Measurements from ENCODE around the gene SPDYE1. TPM values are rescaled to one million over a fixed set of nuclear protein-coding genes. Genes with fewer than 3 reads are reported as not detected.
"Not testable (repeated sequence)": the region's sequence is repeated elsewhere in the genome, so short reads cannot be mapped to it uniquely, and the experiment has no call there.

Gene SPDYE1
- polyA plus RNA-seq (2013, experiment 1 of 4): not detected
- polyA plus RNA-seq (2013, experiment 2 of 4): not detected
- polyA plus RNA-seq (2013, experiment 3 of 4): not detected
- polyA plus RNA-seq (2013, experiment 4 of 4): not detected

DNA sequence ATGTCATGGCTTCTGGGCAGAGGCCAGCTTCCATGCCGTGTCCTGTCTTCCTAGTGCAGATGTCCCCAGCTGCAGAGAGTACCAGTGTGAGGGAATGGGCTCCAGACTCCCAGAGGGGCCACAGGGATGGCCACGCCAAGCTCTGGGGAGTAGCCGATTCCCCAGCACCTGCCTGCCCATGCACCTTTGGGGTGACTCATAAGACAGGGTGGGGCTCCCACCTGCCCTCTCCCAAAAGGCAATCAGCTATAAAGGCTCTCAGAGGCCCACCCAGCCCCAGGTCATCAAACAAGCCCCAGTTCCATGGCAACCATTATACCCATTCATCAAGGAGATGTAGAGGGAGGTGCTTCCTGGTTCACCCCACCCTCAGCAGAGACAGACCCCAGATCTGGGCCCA, at the start of gene SPDYE1:
Gene SPDYE1 (plus strand): TSS at position 366 of the 400 bp plus-strand sequence. CDS start 2,053 bp downstream, outside the sequence.
- WGBS, 2 experiments: 100% methylated on average over 3 of the region's 3 CpGs
- H3K4me3 ChIP-seq (ENCODE audit: insufficient read depth, low read depth, low read length); H3K27me3 ChIP-seq (ENCODE audit: control insufficient read depth, insufficient read depth, low read length, poor library complexity, severe bottlenecking); H3K27ac ChIP-seq (ENCODE audit: insufficient read depth, low read depth, low read length, poor library complexity, severe bottlenecking); H3K4me1 ChIP-seq (ENCODE audit: control insufficient read depth, insufficient read depth, low read length); H3K9me3 ChIP-seq (ENCODE audit: control insufficient read depth, low read length); H3K36me3 ChIP-seq (ENCODE audit: control insufficient read depth, insufficient read depth, low read length): not testable (repeated sequence)

GRCh38 chr7:43952028-43952427, 45.7 kb upstream of the SPDYE1 start:
- H3K9me3 ChIP-seq (ENCODE audit: control insufficient read depth, low read length): no peaks in the 10 kb centered on the region
- WGBS, 2 experiments: 94 to 97% methylated on average over 3 of the region's 3 CpGs
- no peak overlapping the region for H3K27ac ChIP-seq (ENCODE audit: insufficient read depth, low read depth, low read length, poor library complexity, severe bottlenecking)
- H3K36me3 ChIP-seq (ENCODE audit: control insufficient read depth, insufficient read depth, low read length): no peaks in the 10 kb centered on the region
- H3K4me3 ChIP-seq (ENCODE audit: insufficient read depth, low read depth, low read length): no peak overlapping the region
- no peaks in the 10 kb centered on the region for H3K4me1 ChIP-seq (ENCODE audit: control insufficient read depth, insufficient read depth, low read length)
- H3K27me3 ChIP-seq (ENCODE audit: control insufficient read depth, insufficient read depth, low read length, poor library complexity, severe bottlenecking): no peaks in the 10 kb centered on the region

DNA sequence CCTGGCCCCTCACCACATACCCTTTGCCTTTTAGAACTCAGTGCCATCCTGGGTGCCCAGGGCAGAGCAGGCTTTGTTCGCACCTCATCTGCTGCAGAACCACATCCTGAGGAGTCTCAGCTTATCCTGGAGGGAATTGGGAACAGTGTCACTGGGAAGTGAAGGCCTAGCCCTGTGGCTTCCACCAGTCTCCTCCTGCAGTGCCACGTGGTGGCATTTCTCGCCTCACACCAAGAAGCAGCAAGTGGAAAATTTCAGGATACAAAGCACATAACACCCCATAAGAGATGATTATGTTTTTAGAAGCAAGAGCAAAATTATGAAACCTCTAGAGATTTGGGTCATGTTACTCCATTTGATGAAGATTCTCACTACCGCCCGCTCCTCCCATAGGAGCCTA, 44.6 kb upstream of the SPDYE1 start:
- no peak overlapping the region for H3K27ac ChIP-seq (ENCODE audit: insufficient read depth, low read depth, low read length, poor library complexity, severe bottlenecking)
- H3K36me3 ChIP-seq (ENCODE audit: control insufficient read depth, insufficient read depth, low read length): no peaks in the 10 kb centered on the region
- no peaks in the 10 kb centered on the region for H3K27me3 ChIP-seq (ENCODE audit: control insufficient read depth, insufficient read depth, low read length, poor library complexity, severe bottlenecking)
- no peaks in the 10 kb centered on the region for H3K9me3 ChIP-seq (ENCODE audit: control insufficient read depth, low read length)
- no peak overlapping the region for H3K4me3 ChIP-seq (ENCODE audit: insufficient read depth, low read depth, low read length)
- 95 to 96% methylated on average over 5 of the region's 5 CpGs for WGBS, 2 experiments
- no peaks in the 10 kb centered on the region for H3K4me1 ChIP-seq (ENCODE audit: control insufficient read depth, insufficient read depth, low read length)

GRCh38 chr7:43954524-43955228, 43.0 kb upstream of the SPDYE1 start:
- Histone ChIP-seq H3K4me3 (ENCODE audit: insufficient read depth, low read depth, low read length) (no peak overlapping the region), H3K36me3 (ENCODE audit: control insufficient read depth, insufficient read depth, low read length) (no peaks in the 10 kb centered on the region), H3K9me3 (ENCODE audit: control insufficient read depth, low read length) (no peaks in the 10 kb centered on the region), H3K27ac (ENCODE audit: insufficient read depth, low read depth, low read length, poor library complexity, severe bottlenecking) (no peak overlapping the region), H3K27me3 (ENCODE audit: control insufficient read depth, insufficient read depth, low read length, poor library complexity, severe bottlenecking) (no peaks in the 10 kb centered on the region), H3K4me1 (ENCODE audit: control insufficient read depth, insufficient read depth, low read length) (no peaks in the 10 kb centered on the region)
- 53 to 57% methylated on average over 3 of the region's 3 CpGs for WGBS, 2 experiments

DNA sequence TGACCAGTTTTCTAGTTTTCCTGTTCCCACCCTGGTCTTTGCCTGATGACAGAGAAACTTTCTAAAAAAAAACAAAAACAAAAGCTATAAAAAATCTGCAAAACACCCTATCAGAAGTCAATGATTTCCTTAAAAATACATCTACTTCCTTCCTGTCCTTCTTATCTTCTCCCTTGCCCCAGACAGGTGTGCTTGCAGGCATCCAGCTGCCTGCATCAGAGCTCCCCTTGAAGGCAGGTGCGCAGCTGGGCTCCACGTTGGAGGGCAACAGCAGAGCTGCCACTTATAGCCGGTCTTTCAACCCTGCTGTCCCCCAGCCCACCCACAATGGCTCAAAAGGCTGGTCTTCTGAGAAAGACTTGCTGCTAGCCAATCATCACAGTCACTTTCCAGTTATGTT, 41.7 kb upstream of the SPDYE1 start:
- Histone ChIP-seq H3K27me3 (ENCODE audit: control insufficient read depth, insufficient read depth, low read length, poor library complexity, severe bottlenecking) (no peaks in the 10 kb centered on the region), H3K4me3 (ENCODE audit: insufficient read depth, low read depth, low read length) (no peak overlapping the region), H3K36me3 (ENCODE audit: control insufficient read depth, insufficient read depth, low read length) (no peaks in the 10 kb centered on the region), H3K9me3 (ENCODE audit: control insufficient read depth, low read length) (no peaks in the 10 kb centered on the region), H3K4me1 (ENCODE audit: control insufficient read depth, insufficient read depth, low read length) (no peaks in the 10 kb centered on the region), H3K27ac (ENCODE audit: insufficient read depth, low read depth, low read length, poor library complexity, severe bottlenecking) (no peak overlapping the region)
- WGBS, 2 experiments: 73 to 84% methylated on average over 3 of the region's 3 CpGs

- no peaks in the 10 kb centered on the region for H3K4me1 ChIP-seq (ENCODE audit: control insufficient read depth, insufficient read depth, low read length)
- no peak overlapping the region for H3K27ac ChIP-seq (ENCODE audit: insufficient read depth, low read depth, low read length, poor library complexity, severe bottlenecking)
- no peaks in the 10 kb centered on the region for H3K27me3 ChIP-seq (ENCODE audit: control insufficient read depth, insufficient read depth, low read length, poor library complexity, severe bottlenecking)
- no peaks in the 10 kb centered on the region for H3K9me3 ChIP-seq (ENCODE audit: control insufficient read depth, low read length)
- no peak overlapping the region for H3K4me3 ChIP-seq (ENCODE audit: insufficient read depth, low read depth, low read length)
- 0% methylated on average over 1 of the region's 1 CpG for WGBS, 2 experiments
- no peaks in the 10 kb centered on the region for H3K36me3 ChIP-seq (ENCODE audit: control insufficient read depth, insufficient read depth, low read length)
These were observed 36.8 kb upstream of the SPDYE1 start for GRCh38 chr7:43960933-43961332.

GRCh38 chr7:43966392-43966791, 31.3 kb upstream of the SPDYE1 start:
- H3K4me3 ChIP-seq (ENCODE audit: insufficient read depth, low read depth, low read length); H3K4me1 ChIP-seq (ENCODE audit: control insufficient read depth, insufficient read depth, low read length); H3K9me3 ChIP-seq (ENCODE audit: control insufficient read depth, low read length); H3K27ac ChIP-seq (ENCODE audit: insufficient read depth, low read depth, low read length, poor library complexity, severe bottlenecking); H3K36me3 ChIP-seq (ENCODE audit: control insufficient read depth, insufficient read depth, low read length); H3K27me3 ChIP-seq (ENCODE audit: control insufficient read depth, insufficient read depth, low read length, poor library complexity, severe bottlenecking): not testable (repeated sequence)
- 93 to 94% methylated on average over 2 of the region's 3 CpGs for WGBS, 2 experiments

DNA sequence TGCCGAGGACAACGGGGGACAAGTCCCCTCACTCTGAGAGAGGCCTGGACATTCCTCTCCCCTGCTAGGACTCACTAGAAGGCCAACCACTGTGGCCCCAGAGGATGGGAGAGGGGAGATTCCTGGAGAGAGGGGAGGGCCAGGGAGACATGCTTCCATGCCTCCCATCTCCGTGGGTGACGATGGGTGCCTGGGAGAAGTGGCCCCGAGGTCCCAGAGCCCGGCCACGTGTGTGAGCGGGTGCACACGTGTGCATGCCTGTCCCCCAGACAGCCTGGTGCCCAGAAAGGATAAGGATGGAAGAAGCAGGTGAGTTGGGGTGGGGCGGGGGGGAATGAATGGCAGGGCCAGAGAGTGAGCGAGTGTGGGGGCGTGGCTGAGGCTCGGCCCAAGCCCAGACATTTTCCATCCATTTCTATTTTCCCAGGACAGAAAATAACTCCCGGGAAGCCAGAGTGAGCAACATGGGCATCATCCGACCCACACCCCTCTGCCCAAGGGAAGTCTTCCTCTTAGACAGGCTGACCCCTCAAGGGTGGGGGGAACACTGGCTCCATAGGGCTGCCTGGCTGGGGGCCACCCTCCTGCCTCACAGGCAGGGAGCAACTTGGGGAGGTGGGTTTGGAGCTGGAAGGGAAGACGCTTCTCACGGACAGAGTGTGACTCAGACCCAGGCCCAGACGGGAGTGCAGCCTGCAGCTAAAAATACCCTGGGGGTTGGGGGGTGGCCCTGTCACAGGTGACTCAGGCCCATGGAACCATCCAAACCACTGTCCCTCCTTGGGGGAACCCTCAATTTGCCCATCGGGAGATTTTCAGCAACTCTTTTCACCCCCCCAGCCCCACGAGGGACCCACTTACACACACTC, 29.3 kb upstream of the SPDYE1 start:
- not testable (repeated sequence) for H3K27ac ChIP-seq (ENCODE audit: insufficient read depth, low read depth, low read length, poor library complexity, severe bottlenecking); H3K36me3 ChIP-seq (ENCODE audit: control insufficient read depth, insufficient read depth, low read length); H3K4me3 ChIP-seq (ENCODE audit: insufficient read depth, low read depth, low read length); H3K27me3 ChIP-seq (ENCODE audit: control insufficient read depth, insufficient read depth, low read length, poor library complexity, severe bottlenecking); H3K4me1 ChIP-seq (ENCODE audit: control insufficient read depth, insufficient read depth, low read length); H3K9me3 ChIP-seq (ENCODE audit: control insufficient read depth, low read length)
- WGBS, 2 experiments: 84% methylated on average over 5 of the region's 20 CpGs; no CpG with 5 or more reads in 1 of the 2 experiments

- not testable (repeated sequence) for H3K27me3 ChIP-seq (ENCODE audit: control insufficient read depth, insufficient read depth, low read length, poor library complexity, severe bottlenecking); H3K9me3 ChIP-seq (ENCODE audit: control insufficient read depth, low read length); H3K4me3 ChIP-seq (ENCODE audit: insufficient read depth, low read depth, low read length); H3K4me1 ChIP-seq (ENCODE audit: control insufficient read depth, insufficient read depth, low read length); H3K27ac ChIP-seq (ENCODE audit: insufficient read depth, low read depth, low read length, poor library complexity, severe bottlenecking); H3K36me3 ChIP-seq (ENCODE audit: control insufficient read depth, insufficient read depth, low read length)
- 94 to 96% methylated on average over 10 of the region's 11 CpGs for WGBS, 2 experiments
These were observed 28.1 kb upstream of the SPDYE1 start for GRCh38 chr7:43969586-43969985.

DNA sequence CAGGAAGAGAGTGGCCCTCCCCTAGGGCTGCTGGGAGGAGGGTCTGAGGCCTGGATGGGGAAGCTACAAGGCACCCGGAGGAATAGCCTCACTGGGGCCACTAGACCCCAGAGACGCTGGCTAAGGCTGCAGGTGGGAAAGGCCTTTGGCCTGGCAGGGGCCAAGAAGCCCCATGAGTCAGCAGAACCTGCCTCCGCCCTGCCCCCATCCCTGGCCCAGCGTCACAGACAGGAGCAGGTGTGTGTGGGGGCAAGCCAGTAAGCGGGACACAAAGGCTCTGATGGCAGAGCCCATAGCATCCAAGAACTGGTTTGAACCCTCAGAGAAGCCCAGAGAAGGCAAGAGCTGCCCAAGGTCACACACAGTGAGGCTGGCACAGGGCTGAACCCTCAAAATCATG, 27.0 kb upstream of the SPDYE1 start:
- WGBS, 2 experiments: 82 to 86% methylated on average over 3 of the region's 5 CpGs
- H3K27me3 ChIP-seq (ENCODE audit: control insufficient read depth, insufficient read depth, low read length, poor library complexity, severe bottlenecking); H3K4me1 ChIP-seq (ENCODE audit: control insufficient read depth, insufficient read depth, low read length); H3K4me3 ChIP-seq (ENCODE audit: insufficient read depth, low read depth, low read length); H3K27ac ChIP-seq (ENCODE audit: insufficient read depth, low read depth, low read length, poor library complexity, severe bottlenecking); H3K9me3 ChIP-seq (ENCODE audit: control insufficient read depth, low read length); H3K36me3 ChIP-seq (ENCODE audit: control insufficient read depth, insufficient read depth, low read length): not testable (repeated sequence)
